Right lobe of liver (tissue), 6 donors: ENCODE measurements around the gene NUP35. TPM values are rescaled to one million over a fixed set of nuclear protein-coding genes. Genes with fewer than 3 reads are reported as not detected.

Experiments
- ATAC-seq, 4 donors: fragments of 200-7000 bp; cut with Tn5 transposase; one replicate each; pipeline ENCODE4 v1.9.1; 2020; ENCODE audit warnings: mild to moderate bottlenecking in 4 of 4, moderate library complexity in 4 of 4
- DNase-seq, 3 donors: peaks; one replicate each; pipeline ENCODE4 v3.0.0-alpha.2; 2020
- H3K27ac ChIP-seq, 3 donors: fragments of 200-600 bp; one replicate each; pipeline ENCODE4 v1.8.0; 2022
- H3K27me3 ChIP-seq, 2 donors: fragments of 200-600 bp; one replicate each; pipeline ENCODE4 v1.8.0; 2022
- H3K36me3 ChIP-seq, 4 donors: fragments of 200-600 bp; sonication (generic) in 1 of 4; one replicate each; pipeline versions ENCODE4 v1.5.1 to v1.8.0; 2017 to 2022; ENCODE audit warnings: control low read depth in 1 of 4
- H3K4me1 ChIP-seq, 4 donors: fragments of 200-600 bp; sonication (generic) in 1 of 4; one replicate each; pipeline versions ENCODE4 v1.5.1 to v1.8.0; 2017 to 2022; ENCODE audit warnings: control low read depth in 1 of 4
- H3K4me3 ChIP-seq, 3 donors: fragments of 200-600 bp; one replicate each; pipeline ENCODE4 v1.8.0; 2022
- H3K9me3 ChIP-seq, 4 donors: fragments of 200-600 bp; sonication (generic) in 1 of 4; one replicate each; pipeline versions ENCODE4 v1.5.1 to v1.8.0; 2017 to 2022; ENCODE audit warnings: control low read depth in 1 of 4
- CTCF ChIP-seq, 4 donors: fragments of 200-600 bp in 3 of 4; fragments of 450-650 bp in 1 of 4; IDR thresholded peaks; one replicate each; pipeline versions ENCODE4 v1.5.1 to v1.8.0; 2016 to 2022; ENCODE audit warnings: antibody characterized with exemption in 4 of 4, mild to moderate bottlenecking in 2 of 4
- POLR2A ChIP-seq: fragments of 450-650 bp; IDR thresholded peaks from one replicate; pipeline ENCODE4 v1.6.1; 2017; ENCODE audit warnings: antibody characterized with exemption, mild to moderate bottlenecking
- WGBS: methylation state at CpG from one replicate; pipeline ENCODE4 v1.1.6; 2018; ENCODE audit warnings: low coverage, low lambda C conversion rate; ENCODE audit not compliant: insufficient coverage; ENCODE audit errors: missing lambda C conversion rate; 5-methylcytosine and 5-hydroxymethylcytosine counted together
- intact Hi-C, 2 donors: fragments of 100-400 bp; cut with DNase I; formaldehyde crosslinking; loops; one replicate each; pipeline versions ENCODE4 v1.11.2 to v1.14.1; 2022
- total RNA-seq, 6 experiments: library from RNA; depleted of rRNA in 2 of 6; stranded (reverse); fragments of >200 nt in 2 of 6; fragmentation: NEBNext Ultra II Directional in 3 of 6; extraction: Animal tissue kit (Norgen Biotek cat#: 25700) in 3 of 6; gene quantifications; one replicate each; pipeline versions ENCODE4 v1.1.0 to v1.2.4, GENCODE V29; 2016 to 2023
- donor health status: DM: no; HTN: yes; CAD: no.
- donor health status: DM: no; HTN: no; CAD: no.
- donor health status: DM: no; HTN: no; CAD: no.
- donor health status: DM: no; HTN: yes; CAD: no.
- donor health status: DM: no; HTN: yes; CAD: no.

The NUP35 gene
- total RNA-seq, 6 experiments from 2014 or later, result 8.7 to 12.9 (median 11.2) TPM

GRCh38 chr2:183091954-183092345, 32.3 kb upstream of the NUP35 start:
- TF ChIP-seq POLR2A, result no peak
- TF ChIP-seq CTCF (IDR thresholded peaks at IDR 0.05), result no peak
- DNase-seq (no peak), ATAC-seq (no peak)
- Histone ChIP-seq H3K9me3 (no peaks in the 10 kb centered on the region), H3K36me3 (no peaks in the 10 kb centered on the region), H3K4me1 (no peaks in the 10 kb centered on the region), H3K27ac (no peak overlapping the region), H3K4me3 (no peak overlapping the region), H3K27me3 (no peaks in the 10 kb centered on the region)
- WGBS, result 94% methylated on average over 2 of the region's 2 CpGs
- intact Hi-C loops, result no loop called here

GRCh38 chr2:183093857-183094657, 30.2 kb upstream of the NUP35 start:
- TF ChIP-seq CTCF (IDR thresholded peaks at IDR 0.05) (peak; percentile 4 to 22 (median 16)), POLR2A (no peak)
- intact Hi-C loops, result no loop called here
- DNase-seq (no peak), ATAC-seq (peak; percentile 24 to 59 (median 40))
- no peak overlapping the region for H3K4me3 ChIP-seq
- no peaks in the 10 kb centered on the region for H3K36me3 ChIP-seq
- no peaks in the 10 kb centered on the region for H3K4me1 ChIP-seq
- H3K9me3 ChIP-seq, result no peaks in the 10 kb centered on the region
- no peak overlapping the region for H3K27ac ChIP-seq
- 49% methylated on average over 2 of the region's 2 CpGs for WGBS
- H3K27me3 ChIP-seq, result no peaks in the 10 kb centered on the region

GRCh38 chr2:183105402-183106134, 18.7 kb upstream of the NUP35 start:
- TF ChIP-seq CTCF (IDR thresholded peaks at IDR 0.05), result no peak
- TF ChIP-seq POLR2A, result no peak
- Histone ChIP-seq H3K27ac (no peak overlapping the region), H3K4me1 (no peaks in the 10 kb centered on the region), H3K4me3 (no peak overlapping the region), H3K9me3 (no peaks in the 10 kb centered on the region), H3K27me3 (no peaks in the 10 kb centered on the region), H3K36me3 (no peaks in the 10 kb centered on the region)
- 0% methylated on average over 1 of the region's 4 CpGs for WGBS
- intact Hi-C loops, result no loop called here
- ATAC-seq (no peak), DNase-seq (no peak)

GRCh38 chr2:183112577-183112976, 11.7 kb upstream of the NUP35 start:
- 59% methylated on average over 3 of the region's 3 CpGs for WGBS

More at GRCh38 chr2:183112577-183112976, 11.7 kb upstream of the NUP35 start:
- no peak for TF ChIP-seq CTCF (IDR thresholded peaks at IDR 0.05)
- no peak for TF ChIP-seq POLR2A
- Histone ChIP-seq H3K4me1 (no peaks in the 10 kb centered on the region), H3K9me3 (no peaks in the 10 kb centered on the region), H3K27ac (no peak overlapping the region), H3K4me3 (no peak overlapping the region), H3K36me3 (no peaks in the 10 kb centered on the region), H3K27me3 (no peaks in the 10 kb centered on the region)
- intact Hi-C loops, result no loop called here
- DNase-seq (no peak), ATAC-seq (no peak)
